DMS53 (cell line): ENCODE results near the gene EEF2.

Source experiments
- DNase-seq: peaks from one replicate; lab custom pipeline; 2025; lab: John Stamatoyannopoulos, UW

EEF2 gene

DNA sequence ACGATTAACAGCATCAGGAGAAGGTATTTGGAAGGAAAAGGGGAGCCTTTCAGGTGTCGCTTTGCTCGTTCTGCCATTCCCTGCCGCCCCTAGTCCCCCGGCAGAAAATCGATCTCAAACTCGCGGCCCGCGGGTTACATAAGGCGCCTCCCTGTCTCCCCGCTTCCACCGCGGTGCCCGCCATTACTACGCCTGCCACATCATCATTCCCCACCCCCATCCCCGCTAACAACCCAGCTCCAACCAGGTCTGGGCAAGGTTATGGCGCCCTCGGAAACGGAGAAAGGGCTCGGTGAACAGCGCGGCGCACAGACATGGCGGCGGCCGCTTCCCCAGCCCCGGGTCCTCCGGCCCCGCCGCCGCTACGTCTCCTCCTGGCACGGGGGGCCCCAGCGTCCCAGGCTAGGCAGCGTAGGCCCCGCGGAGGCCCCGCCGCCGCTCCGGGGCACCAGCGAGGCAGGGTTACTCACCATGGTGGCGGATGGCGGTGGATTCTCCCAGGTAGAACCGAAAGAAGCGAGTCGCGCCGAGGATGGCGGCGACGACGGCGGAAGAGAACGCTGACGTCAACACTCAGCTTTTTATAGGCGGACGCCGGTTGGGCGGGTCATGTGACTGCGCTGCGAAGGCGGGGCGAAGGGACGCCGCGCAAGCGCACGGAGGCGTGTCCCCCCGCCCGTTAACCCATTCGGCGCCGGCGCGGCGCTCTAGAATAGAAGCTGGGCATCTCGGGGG, at the start of gene EEF2:
EEF2 (minus strand) TSS at position 556 of the 735 bp plus-strand sequence; CDS start at position 473, 83 bp downstream.
- peak; percentile 91 for DNase-seq

GRCh38 chr19:4034048-4035017, 49.1 kb upstream of the EEF2 start:
- no peak for DNase-seq

GRCh38 chr19:4033028-4033956, 48.0 kb upstream of the EEF2 start:
- no peak for DNase-seq

DNA sequence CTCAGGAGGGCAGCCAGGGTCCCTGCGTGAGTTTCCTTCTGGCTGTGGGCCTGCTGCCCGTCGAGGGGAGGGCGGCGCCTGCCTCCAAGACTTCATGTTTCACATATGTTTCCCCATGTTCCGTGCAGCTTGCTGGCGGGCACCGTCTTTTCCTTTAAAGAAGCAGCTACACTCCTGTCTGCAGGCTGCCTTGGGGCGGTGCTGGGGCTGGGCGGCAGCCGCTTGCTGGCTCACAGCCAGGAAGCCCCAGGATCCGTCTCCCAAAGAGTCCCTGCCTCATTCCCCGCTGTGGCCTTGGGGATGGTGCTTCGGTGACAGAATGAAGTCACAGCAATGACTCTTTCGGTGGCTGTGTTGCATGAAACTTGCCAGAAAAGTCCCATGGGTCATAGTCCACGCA, 47.2 kb upstream of the EEF2 start:
- no peak for DNase-seq

DNA sequence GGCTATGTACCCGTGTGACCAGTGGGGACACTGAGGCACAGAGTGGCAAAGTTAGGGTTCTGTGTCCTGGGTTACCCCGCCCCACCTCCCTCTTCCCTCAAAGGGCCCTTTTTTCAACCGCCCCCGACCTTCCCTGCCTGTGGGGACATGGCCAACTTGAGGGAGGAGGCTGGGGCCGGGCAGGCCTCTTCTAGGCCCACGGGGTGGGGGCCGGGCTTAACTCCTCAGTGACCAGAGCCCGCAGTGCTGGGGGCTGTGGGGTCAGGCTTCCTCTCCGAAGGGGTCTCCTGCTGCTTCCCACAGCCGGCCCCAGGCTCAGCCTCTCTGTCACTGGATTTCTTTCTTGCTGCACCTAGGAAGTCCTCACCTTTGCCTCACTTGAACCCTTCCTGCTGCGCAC, 46.2 kb upstream of the EEF2 start:
- DNase-seq = no peak

DNA sequence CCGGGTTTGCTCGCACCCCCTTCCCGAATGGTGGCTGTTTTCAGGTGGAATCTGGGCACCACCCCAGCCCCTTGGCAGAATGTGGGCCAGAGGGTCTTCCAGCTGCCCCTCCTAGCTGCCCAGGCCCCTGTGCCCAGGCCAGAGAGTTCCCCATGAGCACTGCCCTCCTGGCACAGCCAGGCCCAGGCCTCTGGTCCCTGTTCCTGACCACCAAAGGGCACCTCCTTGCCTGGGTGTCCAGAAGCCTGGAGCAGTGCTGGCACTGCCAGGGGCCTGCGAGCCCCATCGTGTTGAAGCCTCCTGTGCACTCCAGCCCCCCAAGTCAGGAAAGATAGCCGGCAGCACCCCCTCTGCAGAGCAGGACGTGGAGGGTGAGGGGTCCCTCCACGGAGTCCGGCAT, 45.7 kb upstream of the EEF2 start:
- DNase-seq = no peak

GRCh38 chr19:4030552-4030951, 45.3 kb upstream of the EEF2 start:
- no peak for DNase-seq

GRCh38 chr19:4029247-4029614, 44.0 kb upstream of the EEF2 start:
- no peak for DNase-seq

DNA sequence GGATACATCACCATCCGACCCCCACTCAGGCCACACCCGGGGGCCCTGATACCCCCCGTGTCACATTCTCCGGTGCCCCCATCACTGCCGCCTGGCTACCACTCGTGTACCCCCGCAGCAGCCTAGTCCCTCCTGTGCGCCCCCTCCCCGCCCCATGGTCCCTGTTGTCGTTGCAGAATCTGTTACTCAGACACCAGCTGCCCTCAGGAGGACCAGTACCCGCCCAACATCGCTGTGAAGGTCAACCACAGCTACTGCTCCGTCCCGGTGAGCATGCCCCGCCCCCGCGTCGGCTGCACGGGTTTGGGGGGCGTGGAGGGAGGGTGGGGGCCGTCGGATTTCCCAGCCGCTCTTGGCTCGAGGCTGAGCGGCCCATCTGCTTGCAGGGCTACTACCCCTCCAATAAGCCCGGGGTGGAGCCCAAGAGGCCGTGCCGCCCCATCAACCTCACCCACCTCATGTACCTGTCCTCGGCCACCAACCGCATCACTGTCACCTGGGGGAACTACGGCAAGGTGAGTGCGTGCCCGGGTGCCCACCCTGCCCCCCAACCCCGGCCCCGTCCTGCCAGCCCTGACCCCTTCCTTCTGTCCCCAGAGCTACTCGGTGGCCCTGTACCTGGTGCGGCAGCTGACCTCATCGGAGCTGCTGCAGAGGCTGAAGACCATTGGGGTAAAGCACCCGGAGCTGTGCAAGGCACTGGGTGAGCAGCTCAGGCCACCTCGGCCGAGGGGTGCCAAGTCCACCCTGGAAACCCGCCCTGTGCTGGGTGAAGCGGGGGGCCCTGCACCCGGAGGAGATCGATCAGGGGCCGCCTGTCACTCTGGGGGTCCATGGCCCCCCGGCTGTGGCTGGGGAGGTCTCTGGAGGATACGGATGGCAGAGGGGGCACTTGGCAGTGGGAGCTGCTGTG, 43.3 kb upstream of the EEF2 start:
- no peak for DNase-seq

- no peak for DNase-seq
Observed at GRCh38 chr19:4027146-4027545, 41.9 kb upstream of the EEF2 start.

DNA sequence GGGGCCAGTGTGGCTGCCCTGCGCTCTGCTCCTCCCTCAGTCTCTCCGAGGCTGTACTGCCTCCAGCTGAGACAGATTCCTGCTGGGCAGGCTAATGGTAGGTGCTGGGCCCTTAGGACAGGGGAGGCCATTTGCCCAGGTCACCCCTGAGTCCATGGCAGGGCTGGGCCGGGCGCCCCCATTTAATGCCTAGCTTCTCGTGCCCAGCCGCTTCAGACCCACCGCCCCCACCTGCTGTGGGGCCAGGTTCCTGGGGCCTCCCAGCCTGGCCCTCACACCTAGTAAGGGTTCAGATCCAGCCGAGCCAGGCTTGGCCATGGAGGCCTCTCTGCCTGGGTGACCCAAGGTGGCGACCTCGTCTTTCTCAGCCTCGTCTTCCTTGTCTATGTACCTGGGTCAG, 40.1 kb upstream of the EEF2 start:
- DNase-seq = no peak

DNA sequence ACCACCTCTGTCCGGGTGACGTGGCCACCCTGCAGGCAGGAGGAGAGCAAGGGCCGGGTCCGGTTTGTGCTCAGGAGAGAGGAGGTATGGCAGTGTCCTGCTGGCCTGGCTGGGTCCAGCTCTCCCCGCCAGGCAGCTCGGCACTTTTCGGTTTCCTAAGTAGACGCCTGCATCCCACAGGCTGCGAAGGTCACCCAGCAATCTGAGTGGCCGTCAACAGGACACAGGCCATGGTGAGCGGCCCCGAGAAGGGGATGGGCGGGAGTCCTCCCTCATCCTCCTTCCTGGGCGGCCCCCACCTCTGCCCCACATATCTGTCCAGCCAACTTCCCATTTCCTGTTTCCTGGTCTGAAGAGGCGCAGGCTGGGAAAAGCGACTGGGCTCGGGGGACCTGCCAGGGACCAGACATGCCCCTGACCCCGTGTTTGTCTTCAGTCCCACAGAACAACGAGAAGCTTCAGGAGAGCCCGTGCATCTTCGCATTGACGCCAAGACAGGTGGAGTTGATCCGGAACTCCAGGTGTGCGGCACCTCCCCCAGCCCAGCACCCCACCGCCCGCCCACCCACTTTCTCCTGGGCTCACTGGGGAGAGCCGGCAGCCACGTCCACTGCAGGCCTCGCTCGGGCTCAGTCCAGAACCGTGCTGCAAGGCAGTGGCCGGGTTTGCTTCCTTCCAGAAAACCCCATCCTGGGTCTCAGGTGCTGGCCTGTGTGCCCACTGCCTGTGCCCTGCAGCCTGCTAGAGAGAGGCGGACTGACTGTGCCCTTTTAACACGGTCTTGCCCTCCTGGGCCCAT, 38.5 kb upstream of the EEF2 start:
- no peak for DNase-seq

DNA sequence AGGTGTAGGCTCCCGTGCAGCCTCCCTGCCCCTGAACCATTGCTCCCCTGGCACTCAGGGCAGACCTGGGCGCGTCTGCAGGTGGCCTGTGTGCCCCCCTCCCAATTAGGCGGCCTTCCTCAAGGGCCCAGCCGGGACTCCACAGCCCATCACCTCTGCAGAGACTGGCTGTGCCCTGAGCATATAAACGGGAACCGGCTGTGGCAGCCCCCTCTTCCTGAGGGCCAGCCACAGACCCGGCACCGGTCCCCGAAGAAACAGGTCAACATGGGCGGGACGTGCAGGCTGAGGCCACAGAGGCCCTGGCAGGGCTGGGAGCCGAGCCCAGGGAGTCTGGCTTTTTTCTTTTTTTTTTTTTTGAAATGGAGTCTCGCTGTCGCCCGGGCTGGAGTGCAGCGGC, 34.3 kb upstream of the EEF2 start:
- no peak for DNase-seq

- no peak for DNase-seq
Observed at GRCh38 chr19:4018775-4019504, 33.7 kb upstream of the EEF2 start.

DNA sequence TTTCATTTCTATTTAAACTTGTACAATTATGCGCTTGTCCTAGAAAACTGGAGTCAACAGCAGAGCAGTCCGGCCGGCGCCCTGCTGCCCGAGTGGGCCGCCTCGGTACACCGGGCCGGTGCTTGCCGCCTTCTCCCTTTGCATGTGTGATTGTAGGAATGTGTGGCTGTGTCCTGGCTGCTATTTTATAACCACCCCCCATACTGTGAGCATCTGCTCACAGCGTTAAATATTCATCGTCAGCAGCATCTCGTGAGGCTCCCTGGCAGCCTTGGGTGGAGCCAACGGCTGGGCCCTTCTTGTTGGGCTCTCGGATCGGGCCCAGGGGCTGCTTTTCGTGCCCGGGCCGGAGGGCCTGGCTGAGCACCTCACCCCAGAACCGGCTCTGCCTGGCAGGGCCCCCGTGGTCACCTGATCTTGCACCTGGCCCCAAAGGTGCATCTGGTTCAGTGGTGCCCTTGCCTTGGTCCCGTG, 32.9 kb upstream of the EEF2 start:
- no peak for DNase-seq

DNA sequence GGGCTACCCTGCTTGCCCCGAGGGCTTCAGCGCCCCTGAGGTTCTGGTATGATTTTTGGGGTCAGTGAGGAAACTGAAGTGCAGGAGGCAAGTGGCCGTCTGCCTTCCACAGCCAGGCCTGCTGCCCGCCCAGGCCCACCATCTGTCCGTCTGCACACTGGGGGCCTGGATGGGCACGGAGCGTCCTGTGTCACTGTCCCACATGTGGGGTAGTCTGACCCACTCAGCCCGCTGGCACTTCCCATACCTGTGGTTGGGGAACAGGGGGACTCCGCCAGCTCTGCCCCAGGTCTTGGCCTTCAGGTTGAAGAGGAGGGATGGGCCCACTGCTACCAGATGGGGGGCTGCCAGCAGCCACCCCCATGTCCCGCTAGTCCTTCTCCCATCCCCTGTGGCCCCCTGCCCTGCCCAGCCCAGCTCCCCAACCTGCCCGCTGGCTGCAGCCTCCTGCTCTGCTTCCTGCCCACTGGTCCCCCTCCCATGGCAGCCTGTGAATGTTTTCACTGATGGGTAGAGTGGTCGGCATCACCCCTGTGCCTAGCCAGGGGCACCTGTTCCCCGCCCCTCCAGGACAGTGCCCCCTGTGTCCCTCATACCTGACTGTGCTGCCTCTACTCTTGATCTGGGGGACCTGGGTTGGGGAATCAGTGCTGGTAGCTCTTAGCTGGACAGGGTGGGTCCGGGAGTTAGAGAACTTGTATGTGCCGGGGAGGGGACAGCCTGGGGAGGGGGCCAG, 31.8 kb upstream of the EEF2 start:
- no peak for DNase-seq

- DNase-seq = no peak
Observed at GRCh38 chr19:4016486-4016885, 31.2 kb upstream of the EEF2 start.

DNA sequence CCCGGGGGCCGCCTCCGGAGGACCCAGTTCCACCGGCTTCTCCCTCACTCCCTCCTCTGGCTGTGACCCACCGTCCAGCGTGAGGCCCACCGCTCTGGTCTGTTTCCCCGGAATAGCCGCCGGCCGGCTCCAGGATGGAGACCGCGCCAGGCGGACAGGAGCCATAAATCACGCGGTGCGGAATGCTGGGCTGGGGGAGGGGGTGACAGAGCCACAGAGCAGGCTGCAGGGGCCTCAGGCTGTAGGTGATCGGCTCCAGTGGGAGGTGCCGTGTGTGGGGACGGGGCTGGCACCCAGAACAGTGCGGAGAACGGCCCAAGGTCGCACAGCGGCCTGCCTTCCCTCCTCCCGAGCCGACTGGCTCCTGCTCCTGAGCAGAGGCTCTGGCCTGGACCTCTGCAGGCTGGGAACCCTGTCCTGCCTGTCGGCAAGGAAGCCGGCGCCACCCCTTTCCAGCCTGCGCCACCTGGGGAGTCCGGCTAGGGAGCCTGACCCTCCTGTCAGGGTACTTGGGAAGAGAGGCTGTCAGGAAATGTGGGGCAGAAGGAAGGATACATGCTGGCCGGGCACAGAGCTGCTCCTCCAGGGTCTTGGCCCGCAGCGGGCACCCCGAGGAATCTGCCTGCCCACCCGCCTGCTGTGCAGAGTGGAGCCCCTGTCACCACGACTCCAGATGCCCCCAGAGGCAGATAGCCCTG, 30.6 kb upstream of the EEF2 start:
- no peak for DNase-seq
